GM19455 (cell line): ENCODE measurements around the gene CCDC74A.
"Not testable (repeated sequence)": the region's sequence is repeated elsewhere in the genome, so short reads cannot be mapped to it uniquely, and the experiment has no call there.

ENCODE experiments used
- ATAC-seq: cut with Tn5 transposase; IDR thresholded peaks from one replicate; pipeline ENCODE4 v1.9.1; 2021; ENCODE audit not compliant: unreplicated experiment

CCDC74A gene

DNA sequence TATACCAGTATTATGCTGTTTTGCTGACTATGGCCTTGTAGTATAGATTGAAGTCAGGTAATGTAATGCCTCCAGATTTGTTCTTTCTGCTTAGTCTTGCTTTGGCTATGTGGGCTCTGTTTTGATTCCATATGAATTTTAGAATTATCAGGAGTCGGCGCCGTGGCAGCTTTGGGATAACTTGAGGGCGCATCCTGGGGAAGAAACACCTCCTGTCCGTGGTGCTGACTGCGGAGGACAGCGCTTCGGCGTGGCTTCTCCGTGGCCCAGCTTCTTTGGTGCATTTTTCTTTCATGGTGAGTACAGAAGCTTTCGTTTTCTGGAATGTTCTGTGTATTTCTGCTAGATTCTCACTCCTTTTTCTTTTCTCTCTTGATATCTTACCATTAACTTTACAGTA, 25.2 kb downstream of the CCDC74A start:
- ATAC-seq: no peak

DNA sequence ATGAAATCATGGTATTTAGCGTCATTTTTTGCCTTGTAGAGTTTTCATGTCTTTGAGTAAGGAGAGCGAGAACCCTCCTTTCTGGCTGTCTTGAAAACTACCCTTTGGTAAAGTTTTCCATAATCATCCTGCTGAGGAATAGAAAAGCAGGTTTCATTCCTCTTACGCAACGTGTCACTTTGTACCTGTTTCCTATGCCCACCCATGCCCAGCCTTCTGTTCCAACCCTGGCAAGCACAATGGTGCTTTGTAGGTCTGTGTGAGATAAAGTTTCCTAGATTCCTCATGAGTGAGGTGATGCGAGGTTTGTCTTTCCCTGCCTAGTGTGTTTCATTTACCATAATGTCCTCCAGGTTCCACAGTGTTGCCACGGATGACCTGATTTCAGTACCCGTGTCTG, 29.3 kb downstream of the CCDC74A start:
- no peak for ATAC-seq

DNA sequence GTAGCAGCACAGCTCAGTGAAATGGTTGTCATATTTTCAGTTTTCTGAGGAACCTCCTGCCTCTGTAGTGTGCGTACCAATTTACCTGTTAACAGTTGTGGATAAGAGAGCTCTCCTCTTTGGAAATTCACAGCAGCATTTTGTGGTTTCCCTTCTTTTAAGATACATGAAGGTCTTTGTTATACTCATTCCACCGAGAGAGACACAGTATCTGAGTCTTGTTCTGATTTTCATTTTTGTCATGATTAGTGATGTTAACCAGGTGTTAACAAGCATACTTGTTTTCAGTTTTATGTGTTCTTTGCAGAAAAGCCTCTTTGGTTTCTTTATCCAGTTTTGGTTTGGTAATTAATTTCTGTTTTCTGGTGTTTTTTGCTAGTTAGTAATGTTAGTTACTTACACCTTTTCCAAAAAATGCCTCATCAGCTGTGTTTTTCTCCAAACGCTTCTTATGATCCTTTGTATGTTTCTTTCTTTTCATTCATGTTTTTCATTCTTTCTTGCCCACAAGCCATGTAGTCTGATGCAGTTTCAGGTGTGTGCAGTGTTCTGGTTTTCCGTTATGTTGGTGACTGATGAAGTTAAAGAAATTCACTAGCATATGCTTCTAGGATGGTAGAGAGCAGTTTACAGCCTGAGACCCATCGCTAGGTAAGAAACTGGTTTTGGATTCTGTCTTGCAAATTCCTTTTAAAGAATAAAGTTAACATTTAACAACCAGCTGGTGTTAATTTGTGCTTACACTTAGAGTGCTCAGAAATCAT, 30.1 kb downstream of the CCDC74A start:
- ATAC-seq: peak; percentile 84

- ATAC-seq: no peak
Observed at GRCh38 chr2:131566371-131566770, 38.7 kb downstream of the CCDC74A start.

DNA sequence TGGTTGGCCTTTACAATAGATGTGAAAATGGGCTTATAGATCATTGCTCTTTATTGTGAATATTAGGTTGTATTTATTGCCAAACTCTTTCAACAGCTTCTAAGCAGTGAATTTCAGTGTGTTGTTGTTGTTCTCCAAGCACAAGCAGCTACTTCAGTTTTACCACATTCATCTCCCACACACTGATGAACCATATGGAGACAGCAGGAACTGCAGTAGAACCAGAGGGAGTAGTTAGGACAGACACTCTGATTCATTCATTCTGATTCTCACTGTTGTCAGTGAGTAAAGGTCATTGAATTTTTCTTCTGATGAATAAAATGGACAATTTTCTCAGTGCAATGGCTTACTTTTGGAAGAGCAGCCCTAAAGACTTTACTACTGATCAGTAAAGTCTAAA, 40.2 kb downstream of the CCDC74A start:
- no peak for ATAC-seq

DNA sequence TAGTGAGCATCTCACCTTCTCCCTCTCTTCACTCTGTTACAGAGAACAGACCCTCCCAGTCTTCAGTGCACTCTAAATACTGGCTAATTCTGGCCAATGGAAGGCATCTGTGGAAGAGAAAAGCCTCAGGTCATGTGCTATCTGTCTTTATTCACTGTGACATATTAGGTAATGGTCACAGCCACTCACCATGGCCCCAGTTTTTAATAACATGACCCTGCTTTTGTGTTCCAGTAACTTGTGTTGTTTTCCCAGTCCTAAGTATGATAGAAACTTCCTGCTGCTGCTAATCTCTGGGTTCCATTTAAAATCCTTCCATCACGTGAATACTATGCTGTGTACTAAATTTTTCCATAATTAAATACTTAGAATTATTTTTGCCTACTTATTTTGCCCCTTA, 40.7 kb downstream of the CCDC74A start:
- ATAC-seq: not testable (repeated sequence)

GRCh38 chr2:131572175-131572574, 44.5 kb downstream of the CCDC74A start:
- no peak for ATAC-seq

DNA sequence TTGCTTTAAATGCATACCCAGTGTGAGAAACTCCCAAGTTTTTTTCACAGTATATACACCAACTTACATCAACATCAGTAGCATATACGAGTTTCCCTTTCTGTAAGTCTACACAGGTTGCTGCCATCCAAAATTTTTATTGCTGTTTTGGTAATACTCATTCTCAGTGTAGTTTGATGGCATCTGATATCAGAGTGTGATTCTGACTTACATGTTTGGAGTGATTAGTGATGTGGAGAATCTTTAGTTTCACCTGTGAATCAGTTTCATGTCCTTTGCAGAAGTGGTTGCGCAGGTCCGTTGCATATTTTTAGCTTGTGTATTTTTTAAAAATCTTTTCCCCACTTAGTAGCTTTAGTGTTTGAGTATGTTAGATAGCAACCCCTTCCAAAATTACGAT, 50.1 kb downstream of the CCDC74A start:
- no peak for ATAC-seq

GRCh38 chr2:131580187-131580586, 52.5 kb downstream of the CCDC74A start:
- no peak for ATAC-seq
